HK-2 (cell line): ENCODE data around the gene TPGS1.

ENCODE experiments used
- DNase-seq: peaks from one replicate; pipeline ENCODE4 v3.0.0-alpha.2; 2018; ENCODE audit not compliant: unreplicated experiment

The TPGS1 gene

DNA sequence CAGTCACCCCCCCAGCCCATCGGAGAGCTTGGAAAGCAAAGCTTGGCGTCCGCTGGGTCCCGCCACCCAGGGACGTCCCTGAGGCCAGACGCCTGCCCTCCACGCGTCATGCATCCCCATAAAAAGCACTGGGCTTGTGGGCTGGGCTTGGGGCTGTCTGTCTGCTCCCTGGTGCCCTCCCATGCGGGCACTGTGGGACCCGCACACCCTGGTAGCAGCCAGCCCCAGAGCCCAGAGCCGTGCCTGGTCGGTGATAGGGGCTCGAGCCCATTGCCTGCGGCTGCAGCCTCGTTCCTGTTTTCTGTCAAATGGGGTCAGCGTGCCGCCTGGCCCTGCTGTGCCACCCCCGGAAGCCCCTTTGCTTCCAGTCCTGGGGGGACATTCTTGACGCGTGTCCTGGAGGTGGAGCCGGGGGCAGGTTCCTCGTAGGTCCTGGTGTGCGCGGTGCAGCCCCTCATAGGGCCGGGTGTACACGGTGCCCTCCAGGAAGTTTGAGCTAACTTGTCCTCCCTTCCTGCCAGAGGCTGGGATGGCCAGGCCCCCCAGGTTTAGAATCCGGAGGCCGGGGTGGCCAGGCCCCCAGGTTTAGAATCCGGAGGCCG lies 32.2 kb downstream of the TPGS1 start:
- DNase-seq = no peak

DNA sequence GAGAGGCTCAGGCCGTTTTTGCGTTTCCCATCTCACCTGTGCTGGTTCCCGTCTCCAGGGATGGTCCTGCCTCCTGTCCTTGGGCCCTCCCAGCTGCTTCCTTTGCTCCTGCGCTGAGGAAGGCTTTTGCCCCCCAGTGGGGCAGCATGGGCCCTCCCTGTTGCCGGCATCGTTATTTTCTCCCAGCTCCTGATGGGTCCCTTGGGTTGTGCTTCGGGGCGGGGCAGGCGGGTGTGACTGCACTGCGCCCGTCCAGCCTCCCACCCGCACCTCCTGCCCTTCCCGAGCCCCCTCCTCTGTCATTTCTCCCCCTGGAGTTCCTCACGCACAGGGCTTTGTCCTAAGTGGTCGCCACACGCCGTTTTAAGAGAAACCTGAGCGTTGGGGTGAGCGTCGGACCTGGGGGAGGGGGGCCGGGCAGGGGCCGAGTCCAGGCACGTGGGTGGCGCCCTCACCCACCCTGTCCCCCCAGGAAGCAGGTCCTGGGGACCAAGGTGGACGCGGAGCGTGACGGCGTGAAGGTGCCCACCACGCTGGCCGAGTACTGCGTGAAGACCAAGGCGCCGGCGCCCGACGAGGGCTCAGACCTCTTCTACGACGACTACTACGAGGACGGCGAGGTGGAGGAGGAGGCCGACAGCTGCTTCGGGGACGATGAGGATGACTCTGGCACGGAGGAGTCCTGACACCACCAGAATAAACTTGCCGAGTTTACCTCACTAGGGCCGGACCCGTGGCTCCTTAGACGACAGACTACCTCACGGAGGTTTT lies 33.8 kb downstream of the TPGS1 start:
- DNase-seq = no peak

- DNase-seq = no peak
Observed at GRCh38 chr19:541699-542098, 34.4 kb downstream of the TPGS1 start.

DNA sequence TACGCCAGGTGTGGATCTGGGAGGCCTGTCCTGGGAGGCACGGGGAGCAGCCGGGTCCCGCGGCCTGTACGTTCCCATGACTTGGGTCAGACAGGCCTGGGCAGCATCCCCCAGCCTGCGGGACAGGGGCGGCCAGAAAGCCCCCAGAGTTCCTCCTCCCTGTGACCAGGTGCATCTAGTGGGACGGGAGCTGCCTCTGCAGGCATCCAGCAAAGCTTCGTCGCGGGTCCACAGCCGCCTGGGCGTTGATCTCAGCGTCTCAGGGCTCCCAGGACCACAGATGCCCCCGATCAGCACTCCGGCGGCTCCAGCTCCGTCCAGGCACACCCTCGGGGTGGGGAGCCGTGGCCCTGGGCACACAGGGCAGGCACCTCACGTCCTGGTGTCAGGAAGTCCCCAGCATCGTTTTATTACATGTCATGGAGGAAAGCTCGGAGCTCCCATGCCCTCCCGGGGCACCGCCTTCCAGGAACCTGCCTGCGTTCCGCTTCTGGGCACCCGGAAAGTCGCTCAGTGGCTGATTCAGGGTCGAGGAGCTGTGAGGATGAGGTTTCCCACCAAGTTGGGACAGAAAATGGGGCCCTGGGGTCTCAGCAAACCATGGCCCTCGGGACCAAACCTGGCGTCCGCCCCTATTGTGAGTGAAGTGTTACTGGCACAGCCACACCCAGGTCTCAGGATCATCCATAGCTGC lies 35.0 kb downstream of the TPGS1 start:
- no peak for DNase-seq

DNA sequence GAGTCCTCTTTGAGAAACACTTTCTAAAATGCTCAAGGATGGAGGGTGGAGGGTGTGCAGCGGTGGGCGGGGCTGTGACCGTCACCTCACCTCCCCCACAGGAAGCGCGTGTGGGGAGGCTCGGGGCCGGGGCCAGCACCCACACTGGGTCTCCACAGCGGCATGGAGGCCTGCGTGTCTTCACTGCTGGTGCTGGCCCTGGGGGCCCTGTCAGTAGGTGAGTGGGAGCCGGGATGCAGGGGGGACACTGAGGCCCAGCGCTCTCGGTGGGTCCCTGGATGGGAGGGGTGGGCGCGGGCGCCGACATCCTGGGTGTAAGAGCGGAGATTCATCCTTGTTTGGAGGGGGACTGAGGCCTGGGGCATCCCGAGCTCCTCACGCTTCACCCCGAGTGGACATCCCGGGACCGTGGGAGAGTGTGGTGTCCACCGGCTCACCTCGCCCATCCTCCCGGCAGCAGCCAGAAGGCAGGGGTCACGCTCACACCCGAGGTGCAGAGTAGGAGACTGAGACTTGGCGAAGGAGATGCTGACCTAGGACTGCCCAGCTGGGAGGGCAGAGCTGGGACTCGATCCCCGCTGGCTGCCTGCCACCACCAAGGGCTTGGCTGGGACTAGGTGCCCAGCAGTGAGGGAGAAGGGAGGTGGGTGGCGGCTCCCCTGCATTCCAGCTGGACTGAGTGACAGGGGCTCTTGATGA lies 36.8 kb downstream of the TPGS1 start, which contains the start of gene GZMM:
GZMM (plus strand) TSS at position 144 of the 699 bp plus-strand sequence; CDS start at position 163, 19 bp downstream.
- DNase-seq = no peak

DNA sequence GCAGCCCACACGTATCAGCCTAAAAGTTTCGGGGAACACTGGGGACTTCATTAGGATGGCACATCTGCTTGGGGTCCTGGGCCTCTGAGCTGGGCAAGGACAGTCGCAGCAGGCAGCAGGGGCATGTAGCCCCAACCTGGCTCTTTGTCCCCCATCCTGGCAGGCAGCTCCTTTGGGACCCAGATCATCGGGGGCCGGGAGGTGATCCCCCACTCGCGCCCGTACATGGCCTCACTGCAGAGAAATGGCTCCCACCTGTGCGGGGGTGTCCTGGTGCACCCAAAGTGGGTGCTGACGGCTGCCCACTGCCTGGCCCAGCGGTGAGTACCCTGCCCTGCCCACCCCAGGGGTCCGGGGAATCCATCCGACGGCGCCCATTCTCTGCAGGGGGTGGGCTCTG lies 39.8 kb downstream of the TPGS1 start:
- no peak for DNase-seq

DNA sequence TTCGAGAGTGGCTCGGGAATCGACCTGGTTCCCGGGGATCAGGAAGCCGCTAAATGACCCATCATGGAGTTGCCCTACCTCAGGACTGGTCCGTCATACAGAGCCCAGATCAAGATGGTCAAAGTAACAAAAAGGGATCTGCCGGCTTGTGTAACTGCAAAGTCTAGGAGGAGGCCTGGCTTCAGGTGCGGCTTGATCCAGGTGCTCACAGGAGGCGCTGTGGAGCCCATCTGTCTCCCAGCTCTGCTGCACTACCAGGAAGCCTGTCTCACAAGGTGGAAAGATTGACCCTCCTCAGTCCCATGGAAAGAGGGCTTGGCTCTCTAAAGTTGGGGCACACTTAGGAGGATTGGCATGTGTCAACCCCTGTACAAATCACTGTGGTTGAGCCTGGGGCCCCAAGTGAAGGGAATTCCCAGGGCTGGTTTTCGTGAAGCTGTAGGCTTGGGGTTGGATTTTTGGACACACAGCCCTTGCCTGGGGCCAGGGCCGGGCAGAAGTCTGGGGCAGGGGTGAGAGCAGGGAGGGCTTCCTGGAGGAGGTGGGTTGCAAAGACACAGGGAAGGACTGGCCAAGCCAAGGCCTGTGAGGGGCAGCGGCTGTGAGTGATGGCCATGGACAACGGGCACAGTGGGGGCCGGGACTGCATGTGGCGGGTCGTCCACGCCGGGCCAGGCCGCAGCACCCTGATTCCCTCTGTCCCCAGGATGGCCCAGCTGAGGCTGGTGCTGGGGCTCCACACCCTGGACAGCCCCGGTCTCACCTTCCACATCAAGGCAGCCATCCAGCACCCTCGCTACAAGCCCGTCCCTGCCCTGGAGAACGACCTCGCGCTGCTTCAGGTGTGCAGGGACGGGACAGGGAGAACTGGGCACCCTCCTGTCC lies 40.8 kb downstream of the TPGS1 start:
- no peak for DNase-seq

DNA sequence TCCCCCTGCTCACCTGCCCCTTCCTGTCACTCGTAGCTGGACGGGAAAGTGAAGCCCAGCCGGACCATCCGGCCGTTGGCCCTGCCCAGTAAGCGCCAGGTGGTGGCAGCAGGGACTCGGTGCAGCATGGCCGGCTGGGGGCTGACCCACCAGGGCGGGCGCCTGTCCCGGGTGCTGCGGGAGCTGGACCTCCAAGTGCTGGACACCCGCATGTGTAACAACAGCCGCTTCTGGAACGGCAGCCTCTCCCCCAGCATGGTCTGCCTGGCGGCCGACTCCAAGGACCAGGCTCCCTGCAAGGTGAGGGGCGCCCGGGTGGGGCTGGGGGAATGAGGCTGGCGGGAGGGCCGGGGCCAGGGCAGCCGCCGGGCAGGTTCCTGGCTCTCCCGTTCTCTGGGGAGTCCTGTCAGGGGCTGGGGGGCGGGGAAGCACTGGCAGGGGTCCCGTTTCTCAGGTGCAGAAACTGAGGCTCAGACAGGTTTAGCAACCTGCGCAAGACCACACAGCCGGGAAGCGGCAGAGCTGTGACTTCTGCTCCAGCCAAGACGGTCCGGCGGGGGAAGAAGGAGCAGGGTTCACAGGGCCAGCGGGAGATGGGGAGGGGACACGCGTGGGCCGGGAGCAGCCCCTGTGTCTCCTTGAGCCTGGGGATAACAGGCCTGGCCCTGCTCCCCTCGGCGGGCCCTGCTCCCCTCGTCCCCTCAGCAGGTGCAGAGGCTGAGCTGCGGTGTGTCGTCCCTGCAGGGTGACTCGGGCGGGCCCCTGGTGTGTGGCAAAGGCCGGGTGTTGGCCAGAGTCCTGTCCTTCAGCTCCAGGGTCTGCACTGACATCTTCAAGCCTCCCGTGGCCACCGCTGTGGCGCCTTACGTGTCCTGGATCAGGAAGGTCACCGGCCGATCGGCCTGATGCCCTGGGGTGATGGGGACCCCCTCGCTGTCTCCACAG lies 41.9 kb downstream of the TPGS1 start:
- no peak for DNase-seq

GRCh38 chr19:554817-555216 lies 47.5 kb downstream of the TPGS1 start:
- no peak for DNase-seq

- no peak for DNase-seq
Observed at GRCh38 chr19:555474-555808, 48.1 kb downstream of the TPGS1 start.

GRCh38 chr19:556611-557382 lies 49.5 kb downstream of the TPGS1 start:
- no peak for DNase-seq

DNA sequence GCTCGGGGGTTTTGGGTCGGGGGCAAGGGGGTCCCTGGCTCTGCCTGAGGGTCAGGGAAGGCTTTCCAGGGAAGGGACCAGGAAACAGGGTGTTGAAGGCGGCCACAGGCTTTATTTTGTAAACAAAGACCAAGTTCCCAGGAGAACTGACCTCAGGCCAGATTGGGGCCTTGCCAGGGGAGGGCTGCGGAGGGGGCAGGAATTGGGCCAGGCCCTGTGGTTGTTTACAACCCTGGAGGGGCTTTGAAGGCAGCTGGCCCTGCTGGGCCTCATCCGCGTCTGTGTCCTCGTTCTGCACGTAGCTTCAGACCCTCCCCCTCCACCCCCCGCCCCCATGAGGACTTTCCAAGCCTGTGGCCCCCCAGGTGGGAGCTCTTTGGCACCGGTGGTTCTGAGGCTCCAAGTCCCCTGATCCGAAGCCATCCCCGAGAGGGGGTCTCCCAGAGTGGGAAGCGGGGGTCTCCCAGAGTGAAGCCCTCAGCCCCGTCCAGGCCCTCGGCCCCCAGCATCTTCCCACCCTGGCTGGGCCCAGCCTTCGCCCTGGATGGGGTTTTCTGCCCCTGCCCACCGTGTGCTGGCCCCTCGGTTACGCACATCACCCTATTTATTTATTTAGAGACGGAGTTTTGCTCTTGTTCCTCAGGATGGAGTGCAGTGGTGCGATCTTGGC lies 51.6 kb downstream of the TPGS1 start:
- no peak for DNase-seq

GRCh38 chr19:560121-560520 lies 52.8 kb downstream of the TPGS1 start:
- no peak for DNase-seq

DNA sequence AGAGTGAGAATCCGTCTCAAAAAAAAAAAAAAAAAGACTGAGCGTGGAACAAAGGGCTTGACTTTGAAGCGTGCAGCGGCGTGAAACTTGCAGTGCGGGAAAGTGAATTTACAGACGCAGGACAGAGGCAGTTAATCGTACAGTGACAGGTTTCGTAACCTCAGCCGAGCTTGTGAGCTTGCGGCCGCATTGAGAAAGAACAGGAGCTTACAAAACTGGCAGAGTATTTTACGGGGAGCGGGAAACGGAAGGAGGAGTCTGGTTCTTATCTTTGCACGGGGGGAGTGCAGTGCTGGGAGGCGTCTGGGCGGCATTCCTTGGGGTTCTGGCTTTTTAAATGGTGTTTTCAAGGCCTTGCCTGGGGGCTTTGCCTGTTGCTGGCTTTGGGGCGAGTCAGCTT lies 59.1 kb downstream of the TPGS1 start:
- no peak for DNase-seq

DNA sequence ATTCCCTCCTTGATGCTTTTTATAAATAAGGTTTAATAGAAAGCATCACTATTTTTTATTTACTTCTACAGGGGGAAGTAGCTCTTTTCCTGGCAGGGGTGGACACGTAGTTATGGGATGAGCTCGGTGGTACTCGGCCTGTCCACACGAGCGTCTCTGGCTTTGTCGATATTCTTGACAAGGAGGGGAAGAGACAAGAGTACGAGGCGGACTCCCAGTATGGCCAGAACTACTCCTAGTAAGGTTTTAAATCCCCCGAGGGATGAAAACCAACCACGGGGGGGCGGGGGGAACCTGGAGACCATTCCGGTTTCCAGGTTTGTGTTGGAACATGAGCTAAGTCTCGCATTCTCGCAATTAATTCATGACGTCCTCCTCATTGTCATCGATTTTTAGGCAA lies 59.5 kb downstream of the TPGS1 start:
- no peak for DNase-seq

- DNase-seq = no peak
Observed at GRCh38 chr19:567296-567900, 60.1 kb downstream of the TPGS1 start.
